HEK293 (cell line): ENCODE data around the gene ARHGAP10.

Experiments used
- AEBP2 ChIP-seq: fragments of 450-650 bp; formaldehyde crosslinking; IDR thresholded peaks from 2 replicates; pipeline ENCODE4 v1.5.1; 2016; ENCODE audit warnings: missing biosample characterization, missing genetic modification characterization, borderline replicate concordance
- FEZF1 ChIP-seq: fragments of 450-650 bp; formaldehyde crosslinking; IDR thresholded peaks from 2 replicates; pipeline ENCODE4 v1.5.1; 2016; ENCODE audit warnings: missing biosample characterization, missing genetic modification characterization
- HOXC10 ChIP-seq: sonication (generic); formaldehyde crosslinking; IDR thresholded peaks from 2 replicates; pipeline ENCODE4 v1.8.1; 2023; ENCODE audit warnings: mild to moderate bottlenecking, missing genetic modification reagents
- MYNN ChIP-seq: fragments of 450-650 bp; formaldehyde crosslinking; IDR thresholded peaks from 2 replicates; pipeline ENCODE4 v1.5.1; 2016; ENCODE audit warnings: missing biosample characterization, missing genetic modification characterization, borderline replicate concordance
- PRDM4 ChIP-seq: fragments of 450-650 bp; formaldehyde crosslinking; IDR thresholded peaks from 2 replicates; pipeline ENCODE4 v1.5.1; 2017; ENCODE audit warnings: missing biosample characterization, missing genetic modification characterization
- SP3 ChIP-seq: fragments of 450-650 bp; formaldehyde crosslinking; IDR thresholded peaks from 2 replicates; pipeline ENCODE4 v1.5.1; 2016; ENCODE audit warnings: missing biosample characterization, missing genetic modification characterization
- ZBTB10 ChIP-seq: fragments of 450-650 bp; formaldehyde crosslinking; IDR thresholded peaks from 2 replicates; pipeline ENCODE4 v1.5.1; 2016; ENCODE audit warnings: missing biosample characterization, missing genetic modification characterization
- ZBTB49 ChIP-seq: fragments of 450-650 bp; formaldehyde crosslinking; IDR thresholded peaks from 2 replicates; pipeline ENCODE4 v1.5.1; 2016; ENCODE audit warnings: missing biosample characterization, missing genetic modification characterization, low read depth
- ZFP37 ChIP-seq: fragments of 450-650 bp; formaldehyde crosslinking; IDR thresholded peaks from 2 replicates; pipeline ENCODE4 v1.5.1; 2016; ENCODE audit warnings: missing biosample characterization, missing genetic modification characterization
- ZNF133 ChIP-seq: fragments of 450-650 bp; formaldehyde crosslinking; IDR thresholded peaks from 2 replicates; pipeline ENCODE4 v1.5.1; 2016; ENCODE audit warnings: missing biosample characterization, missing genetic modification characterization
- ZNF26 ChIP-seq: fragments of 450-650 bp; formaldehyde crosslinking; IDR thresholded peaks from 2 replicates; pipeline ENCODE4 v1.5.1; 2016; ENCODE audit warnings: missing biosample characterization, missing genetic modification characterization
- ZNF280D ChIP-seq: fragments of 450-650 bp; formaldehyde crosslinking; IDR thresholded peaks from 2 replicates; pipeline ENCODE4 v1.5.1; 2016; ENCODE audit warnings: missing biosample characterization, missing genetic modification characterization
- ZNF354C ChIP-seq: fragments of 450-650 bp; formaldehyde crosslinking; IDR thresholded peaks from 2 replicates; pipeline ENCODE4 v1.5.1; 2016; ENCODE audit warnings: missing biosample characterization, missing genetic modification characterization, low read depth, borderline replicate concordance
- ZNF473 ChIP-seq: fragments of 450-650 bp; formaldehyde crosslinking; IDR thresholded peaks from 2 replicates; pipeline ENCODE4 v1.5.1; 2017; ENCODE audit warnings: missing biosample characterization, missing genetic modification characterization
- ZNF514 ChIP-seq: fragments of 450-650 bp; formaldehyde crosslinking; IDR thresholded peaks from 2 replicates; pipeline ENCODE4 v1.5.1; 2016; ENCODE audit warnings: missing biosample characterization, missing genetic modification characterization
- ZNF580 ChIP-seq: fragments of 450-650 bp; formaldehyde crosslinking; IDR thresholded peaks from 2 replicates; pipeline ENCODE4 v1.5.1; 2016; ENCODE audit warnings: missing biosample characterization, missing genetic modification characterization
- ZNF585B ChIP-seq: fragments of 450-650 bp; formaldehyde crosslinking; IDR thresholded peaks from 2 replicates; pipeline ENCODE4 v1.5.1; 2016; ENCODE audit warnings: missing biosample characterization, missing genetic modification characterization
- ZNF623 ChIP-seq: fragments of 450-650 bp; formaldehyde crosslinking; IDR thresholded peaks from 2 replicates; pipeline ENCODE4 v1.5.1; 2016; ENCODE audit warnings: missing biosample characterization, missing genetic modification characterization
- ZNF677 ChIP-seq: fragments of 450-650 bp; IDR thresholded peaks from 2 replicates; pipeline ENCODE4 v1.5.0; 2018; ENCODE audit warnings: missing biosample characterization, mild to moderate bottlenecking, missing genetic modification characterization, moderate library complexity
- ZNF692 ChIP-seq: fragments of 450-650 bp; formaldehyde crosslinking; IDR thresholded peaks from 2 replicates; pipeline ENCODE4 v1.5.1; 2016; ENCODE audit warnings: missing biosample characterization, missing genetic modification characterization
- ZNF76 ChIP-seq: fragments of 450-650 bp; formaldehyde crosslinking; IDR thresholded peaks from 2 replicates; pipeline ENCODE4; 2016; ENCODE audit warnings: low read depth, missing biosample characterization, missing genetic modification characterization, borderline replicate concordance
- ZNF791 ChIP-seq: fragments of 450-650 bp; formaldehyde crosslinking; IDR thresholded peaks from 2 replicates; pipeline ENCODE4 v1.5.1; 2016; ENCODE audit warnings: missing biosample characterization, missing genetic modification characterization
- ZSCAN4 ChIP-seq: fragments of 450-650 bp; formaldehyde crosslinking; IDR thresholded peaks from 2 replicates; pipeline ENCODE4 v1.5.1; 2017; ENCODE audit warnings: missing biosample characterization, missing genetic modification characterization

Gene ARHGAP10

GRCh38 chr4:147768113-147768512 is 36.2 kb downstream of the ARHGAP10 start (continued):
- TF ChIP-seq ZNF692 (tag by site-specific recombination), result peak; percentile 62
- peak; percentile 98 for TF ChIP-seq FEZF1 (tag by site-specific recombination)
- 0 out of 2 replicates have a peak, but pooled peaks have one; percentile 15 for TF ChIP-seq SP3 (tag by site-specific recombination)
- TF ChIP-seq ZBTB49, result no peak
- TF ChIP-seq ZNF791 (tag by site-specific recombination), result no peak
- TF ChIP-seq ZNF76, result no peak; the same call in 1 of the 2 replicates
- TF ChIP-seq ZNF623 (tag by site-specific recombination), result no peak
- TF ChIP-seq MYNN, result no peak
- TF ChIP-seq AEBP2 (tag by site-specific recombination), result no peak
- TF ChIP-seq ZSCAN4 (tag by site-specific recombination), result no peak
- TF ChIP-seq PRDM4 (tag by site-specific recombination), result peak; percentile 94
- no peak for TF ChIP-seq ZNF26
- peak; percentile 90 for TF ChIP-seq ZNF580
- TF ChIP-seq ZNF514 (tag by site-specific recombination), result no peak
- TF ChIP-seq ZBTB10 (tag by site-specific recombination), result no peak
- TF ChIP-seq ZNF354C (tag by site-specific recombination), result no peak
- no peak for TF ChIP-seq ZNF280D (tag by site-specific recombination)
- no peak for TF ChIP-seq ZFP37 (tag by site-specific recombination)
- no peak for TF ChIP-seq ZNF585B (tag by site-specific recombination)
- no peak for TF ChIP-seq ZNF133 (tag by site-specific recombination)
- no peak for TF ChIP-seq HOXC10 (CRISPR knock-in tag)
- no peak for TF ChIP-seq ZNF473 (tag by site-specific recombination)
- no peak for TF ChIP-seq ZNF677 (tag by site-specific recombination)
